ENCODE measurements around the gene TRIP11.
"Not testable (repeated sequence)": the region's sequence is repeated elsewhere in the genome, so short reads cannot be mapped to it uniquely, and the experiment has no call there.

DNA sequence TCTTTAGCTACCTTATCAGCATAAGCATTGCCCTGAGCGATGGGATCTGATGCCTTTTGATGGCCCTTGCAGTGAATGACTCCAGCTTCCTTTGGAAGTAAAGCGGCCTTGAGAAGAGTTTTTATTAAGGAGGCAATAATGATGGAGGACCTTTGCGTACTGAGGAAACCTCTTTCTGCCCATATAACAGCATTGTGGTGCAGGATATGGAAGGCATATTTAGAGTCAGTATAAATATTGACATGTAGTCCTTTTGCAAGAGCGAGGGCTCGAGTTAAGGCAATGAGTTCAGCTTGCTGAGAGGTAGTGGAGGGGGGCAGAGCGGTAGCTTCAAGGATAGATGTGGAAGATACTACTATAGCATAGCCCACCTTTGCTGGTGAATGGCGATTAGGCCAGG is 6.0 kb upstream of the TRIP11 start:
- TF ChIP-seq ZMYM2 (CRISPR knock-in tag; IDR thresholded peaks at IDR 0.05); MAFK (conservative IDR thresholded peaks at IDR 0.05 in 1 of 2, IDR thresholded peaks at IDR 0.05 in 1 of 2; ENCODE audit: low read length in 2 of 2); RFX5 (IDR thresholded peaks at IDR 0.05; ENCODE audit: low read depth, low read length); ZNF335 (CRISPR knock-in tag; IDR thresholded peaks at IDR 0.05); ZNF543 (CRISPR knock-in tag; IDR thresholded peaks at IDR 0.05): not testable (repeated sequence)

Measured in HepG2 (cell line).